ENCODE results near the gene WDR12.
"Not testable (repeated sequence)": the region's sequence is repeated elsewhere in the genome, so short reads cannot be mapped to it uniquely, and the experiment has no call there.

Gene WDR12

GRCh38 chr2:202870431-202871299 lies 40.8 kb downstream of the WDR12 start:
- peak; percentile 45 to 55 (median 46) for DNase-seq
- peak overlapping the region; percentile 87 to 91 for H3K4me3 Mint-ChIP-seq
- no peaks in the 10 kb centered on the region for H3K27me3 Mint-ChIP-seq
- H3K27ac Mint-ChIP-seq, result peak overlapping the region; percentile 76 to 79
- peak; percentile 87 for ATAC-seq (replicated peaks)
- H3K9me3 Mint-ChIP-seq, result no peaks in the 10 kb centered on the region
- peaks cover 4 to 6% of the 10 kb centered on the region in 2 donors for H3K4me1 Mint-ChIP-seq (ENCODE audit: low read depth in 2 of 2)
- no peaks in the 10 kb centered on the region for H3K36me3 Mint-ChIP-seq (ENCODE audit: insufficient read depth)

- H3K27ac Mint-ChIP-seq, result no peak overlapping the region
- H3K36me3 Mint-ChIP-seq (ENCODE audit: insufficient read depth), result no peaks in the 10 kb centered on the region
- H3K27me3 Mint-ChIP-seq, result no peaks in the 10 kb centered on the region
- ATAC-seq (replicated peaks), result no peak
- DNase-seq, result no peak
- H3K9me3 Mint-ChIP-seq, result no peaks in the 10 kb centered on the region
- no peak overlapping the region for H3K4me3 Mint-ChIP-seq
- no peaks in the 10 kb centered on the region for H3K4me1 Mint-ChIP-seq (ENCODE audit: low read depth in 2 of 2)
Measured at GRCh38 chr2:202861987-202862386, 49.5 kb downstream of the WDR12 start.

GRCh38 chr2:202858601-202859000 lies 52.9 kb downstream of the WDR12 start:
- no peak for ATAC-seq (replicated peaks)
- H3K9me3 Mint-ChIP-seq, result no peaks in the 10 kb centered on the region
- no peak overlapping the region for H3K4me3 Mint-ChIP-seq
- DNase-seq, result no peak
- no peak overlapping the region for H3K27ac Mint-ChIP-seq
- H3K4me1 Mint-ChIP-seq (ENCODE audit: low read depth in 2 of 2), result peaks cover 0 to 1% of the 10 kb centered on the region in 2 donors
- no peaks in the 10 kb centered on the region for H3K36me3 Mint-ChIP-seq (ENCODE audit: insufficient read depth)
- H3K27me3 Mint-ChIP-seq, result peaks cover 0 to 5% of the 10 kb centered on the region in 2 donors

- DNase-seq; ATAC-seq (replicated peaks); H3K9me3 Mint-ChIP-seq; H3K4me1 Mint-ChIP-seq (ENCODE audit: low read depth in 2 of 2); H3K27me3 Mint-ChIP-seq; H3K36me3 Mint-ChIP-seq (ENCODE audit: insufficient read depth): not testable (repeated sequence)
- Mint-ChIP-seq H3K4me3 (peak overlapping the region in 1 of 2 donors; percentile 47), H3K27ac (peak overlapping the region in 1 of 2 donors; percentile 35)
Measured at GRCh38 chr2:202849343-202849742, 62.1 kb downstream of the WDR12 start.

GRCh38 chr2:202848813-202849212 lies 62.7 kb downstream of the WDR12 start:
- H3K9me3 Mint-ChIP-seq, result no peaks in the 10 kb centered on the region
- DNase-seq (no peak), ATAC-seq (replicated peaks) (peak; percentile 61)
- H3K27me3 Mint-ChIP-seq, result no peaks in the 10 kb centered on the region
- peak overlapping the region in 1 of 2 donors; percentile 35 for H3K27ac Mint-ChIP-seq
- peak overlapping the region in 1 of 2 donors; percentile 47 for H3K4me3 Mint-ChIP-seq
- H3K36me3 Mint-ChIP-seq (ENCODE audit: insufficient read depth), result no peaks in the 10 kb centered on the region
- peaks cover 0 to 5% of the 10 kb centered on the region in 2 donors for H3K4me1 Mint-ChIP-seq (ENCODE audit: low read depth in 2 of 2)

GRCh38 chr2:202847693-202848524 lies 63.6 kb downstream of the WDR12 start:
- DNase-seq (no peak), ATAC-seq (replicated peaks) (no peak)
- Mint-ChIP-seq H3K9me3 (peaks cover 2 to 5% of the 10 kb centered on the region in 2 donors), H3K27me3 (no peaks in the 10 kb centered on the region), H3K4me3 (no peak overlapping the region), H3K27ac (no peak overlapping the region), H3K36me3 (ENCODE audit: insufficient read depth) (no peaks in the 10 kb centered on the region), H3K4me1 (ENCODE audit: low read depth in 2 of 2) (peaks cover 0 to 5% of the 10 kb centered on the region in 2 donors)

- no peak for DNase-seq
- H3K4me1 Mint-ChIP-seq (ENCODE audit: low read depth in 2 of 2), result peaks cover 0 to 6% of the 10 kb centered on the region in 2 donors
- H3K27me3 Mint-ChIP-seq, result no peaks in the 10 kb centered on the region
- H3K36me3 Mint-ChIP-seq (ENCODE audit: insufficient read depth), result no peaks in the 10 kb centered on the region
- no peak for ATAC-seq (replicated peaks)
- no peak overlapping the region for H3K27ac Mint-ChIP-seq
- H3K4me3 Mint-ChIP-seq, result no peak overlapping the region
- H3K9me3 Mint-ChIP-seq, result peaks cover 2 to 13% of the 10 kb centered on the region in 2 donors
Measured at GRCh38 chr2:202844656-202845055, 66.8 kb downstream of the WDR12 start.

GRCh38 chr2:202842690-202843089 lies 68.8 kb downstream of the WDR12 start:
- ATAC-seq (replicated peaks) (no peak), DNase-seq (no peak)
- H3K36me3 Mint-ChIP-seq (ENCODE audit: insufficient read depth), result no peaks in the 10 kb centered on the region
- no peak overlapping the region for H3K27ac Mint-ChIP-seq
- no peak overlapping the region for H3K4me3 Mint-ChIP-seq
- H3K27me3 Mint-ChIP-seq, result no peaks in the 10 kb centered on the region
- peaks cover 0 to 1% of the 10 kb centered on the region in 2 donors for H3K4me1 Mint-ChIP-seq (ENCODE audit: low read depth in 2 of 2)
- peaks cover 2 to 13% of the 10 kb centered on the region in 2 donors for H3K9me3 Mint-ChIP-seq

- Mint-ChIP-seq H3K4me3 (no peak overlapping the region), H3K4me1 (ENCODE audit: low read depth in 2 of 2) (peaks cover 0 to 1% of the 10 kb centered on the region in 2 donors), H3K27me3 (no peaks in the 10 kb centered on the region), H3K9me3 (peaks cover 2 to 13% of the 10 kb centered on the region in 2 donors), H3K36me3 (ENCODE audit: insufficient read depth) (no peaks in the 10 kb centered on the region), H3K27ac (no peak overlapping the region)
- DNase-seq, result no peak
- ATAC-seq (replicated peaks), result no peak
Measured at GRCh38 chr2:202841090-202841867, 70.2 kb downstream of the WDR12 start.

- Mint-ChIP-seq H3K27ac (peak overlapping the region; percentile 6 to 50), H3K9me3 (no peaks in the 10 kb centered on the region), H3K36me3 (ENCODE audit: insufficient read depth) (peaks cover 7% of the 10 kb centered on the region), H3K4me3 (peak overlapping the region in 1 of 2 donors; percentile 47), H3K4me1 (ENCODE audit: low read depth in 2 of 2) (peaks cover 9% of the 10 kb centered on the region in 2 donors), H3K27me3 (no peaks in the 10 kb centered on the region)
- ATAC-seq (replicated peaks), result peak; percentile 92
- peak; percentile 28 to 36 (median 34) for DNase-seq
Measured at GRCh38 chr2:202831242-202832220, 79.9 kb downstream of the WDR12 start.

GRCh38 chr2:202824901-202825300 lies 86.6 kb downstream of the WDR12 start:
- H3K36me3 Mint-ChIP-seq (ENCODE audit: insufficient read depth), result peaks cover 4% of the 10 kb centered on the region
- H3K27me3 Mint-ChIP-seq, result no peaks in the 10 kb centered on the region
- no peaks in the 10 kb centered on the region for H3K9me3 Mint-ChIP-seq
- H3K4me3 Mint-ChIP-seq, result no peak overlapping the region
- H3K27ac Mint-ChIP-seq, result peak overlapping the region in 1 of 2 donors; percentile 17
- ATAC-seq (replicated peaks) (no peak), DNase-seq (no peak)
- no peaks in the 10 kb centered on the region for H3K4me1 Mint-ChIP-seq (ENCODE audit: low read depth in 2 of 2)
